HUES48 (cell line): ENCODE measurements around the gene LRP6.

Experiments used
- H3K27ac ChIP-seq: one replicate; pipeline ENCODE4 v1.7.0; 2013; ENCODE audit warnings: low read depth, low read length, inconsistent platforms
- H3K27me3 ChIP-seq: 2 replicates; pipeline ENCODE4 v1.6.1; 2013; ENCODE audit warnings: mild to moderate bottlenecking, low read length; ENCODE audit not compliant: control insufficient read depth, insufficient read depth
- H3K36me3 ChIP-seq: 2 replicates; pipeline ENCODE4 v1.6.1; 2013; ENCODE audit warnings: low read length; ENCODE audit not compliant: control insufficient read depth, insufficient read depth
- H3K4me1 ChIP-seq: 2 replicates; pipeline ENCODE4 v1.6.1; 2013; ENCODE audit warnings: mild to moderate bottlenecking, low read length; ENCODE audit not compliant: control insufficient read depth, insufficient read depth
- H3K4me3 ChIP-seq: 2 replicates; pipeline ENCODE4 v1.5.1; 2013; ENCODE audit warnings: mild to moderate bottlenecking, low read depth, low read length
- H3K9ac ChIP-seq: 2 replicates; pipeline ENCODE4 v1.6.1; 2013; ENCODE audit warnings: mild to moderate bottlenecking, low read depth, low read length, moderate library complexity
- H3K9me3 ChIP-seq: 2 replicates; pipeline ENCODE4 v1.6.1; 2013; ENCODE audit warnings: low read length; ENCODE audit not compliant: control insufficient read depth, insufficient read depth

Gene LRP6

GRCh38 chr12:12095021-12095420 lies 171.8 kb downstream of the LRP6 start:
- 0 out of 2 replicates have a peak, but pooled peaks cover 4% of the 10 kb centered on the region for H3K4me1 ChIP-seq
- H3K27ac ChIP-seq = no peak overlapping the region
- H3K9ac ChIP-seq = no peak overlapping the region
- no peaks in the 10 kb centered on the region for H3K9me3 ChIP-seq
- no peaks in the 10 kb centered on the region for H3K36me3 ChIP-seq
- no peaks in the 10 kb centered on the region for H3K27me3 ChIP-seq
- no peak overlapping the region for H3K4me3 ChIP-seq

- Histone ChIP-seq H3K36me3 (no peaks in the 10 kb centered on the region), H3K4me3 (no peak overlapping the region), H3K9me3 (no peaks in the 10 kb centered on the region), H3K4me1 (0 out of 2 replicates have a peak, but pooled peaks cover 4% of the 10 kb centered on the region), H3K27ac (no peak overlapping the region), H3K27me3 (no peaks in the 10 kb centered on the region), H3K9ac (no peak overlapping the region)
Measured at GRCh38 chr12:12094481-12094880, 172.4 kb downstream of the LRP6 start.

GRCh38 chr12:12091977-12092663 lies 174.7 kb downstream of the LRP6 start:
- Histone ChIP-seq H3K9ac (no peak overlapping the region), H3K27ac (no peak overlapping the region), H3K9me3 (no peaks in the 10 kb centered on the region), H3K27me3 (no peaks in the 10 kb centered on the region), H3K36me3 (no peaks in the 10 kb centered on the region), H3K4me1 (peaks cover 13% of the 10 kb centered on the region), H3K4me3 (no peak overlapping the region)

- Histone ChIP-seq H3K9me3 (no peaks in the 10 kb centered on the region), H3K4me1 (peaks cover 24% of the 10 kb centered on the region), H3K9ac (no peak overlapping the region), H3K27ac (no peak overlapping the region), H3K36me3 (no peaks in the 10 kb centered on the region), H3K4me3 (no peak overlapping the region), H3K27me3 (no peaks in the 10 kb centered on the region)
Measured at GRCh38 chr12:12091071-12091470, 175.8 kb downstream of the LRP6 start.

- Histone ChIP-seq H3K4me1 (peaks cover 30% of the 10 kb centered on the region), H3K36me3 (no peaks in the 10 kb centered on the region), H3K27me3 (no peaks in the 10 kb centered on the region)
Measured at GRCh38 chr12:12088761-12089160, 178.1 kb downstream of the LRP6 start.

GRCh38 chr12:12088147-12088546 lies 178.7 kb downstream of the LRP6 start:
- Histone ChIP-seq H3K9me3 (no peaks in the 10 kb centered on the region), H3K4me3 (no peak overlapping the region), H3K27ac (no peak overlapping the region), H3K36me3 (no peaks in the 10 kb centered on the region), H3K9ac (no peak overlapping the region), H3K27me3 (no peaks in the 10 kb centered on the region), H3K4me1 (peaks cover 30% of the 10 kb centered on the region)

More at GRCh38 chr12:12088761-12089160, 178.1 kb downstream of the LRP6 start:
- Histone ChIP-seq H3K27ac (no peak overlapping the region), H3K4me3 (no peak overlapping the region), H3K9ac (no peak overlapping the region), H3K9me3 (no peaks in the 10 kb centered on the region)

GRCh38 chr12:12087693-12088034 lies 179.2 kb downstream of the LRP6 start:
- H3K27me3 ChIP-seq = no peaks in the 10 kb centered on the region
- no peak overlapping the region for H3K9ac ChIP-seq

GRCh38 chr12:12086973-12087692 lies 179.7 kb downstream of the LRP6 start:
- H3K4me3 ChIP-seq = peak overlapping the region; percentile 14; the same call in 1 of the 2 replicates

More at GRCh38 chr12:12087693-12088034, 179.2 kb downstream of the LRP6 start:
- H3K4me1 ChIP-seq = peaks cover 30% of the 10 kb centered on the region
- no peaks in the 10 kb centered on the region for H3K36me3 ChIP-seq
- H3K4me3 ChIP-seq = no peak overlapping the region
- H3K27ac ChIP-seq = peak overlapping the region; percentile 85
- no peaks in the 10 kb centered on the region for H3K9me3 ChIP-seq

GRCh38 chr12:12086362-12086761 lies 180.5 kb downstream of the LRP6 start:
- Histone ChIP-seq H3K27me3 (no peaks in the 10 kb centered on the region), H3K27ac (peak overlapping the region; percentile 2), H3K4me3 (no peak overlapping the region), H3K4me1 (peaks cover 26% of the 10 kb centered on the region), H3K9me3 (no peaks in the 10 kb centered on the region), H3K36me3 (no peaks in the 10 kb centered on the region), H3K9ac (no peak overlapping the region)

More at GRCh38 chr12:12086973-12087692, 179.7 kb downstream of the LRP6 start:
- Histone ChIP-seq H3K9ac (no peak overlapping the region), H3K36me3 (no peaks in the 10 kb centered on the region), H3K9me3 (no peaks in the 10 kb centered on the region), H3K27me3 (no peaks in the 10 kb centered on the region), H3K4me1 (peaks cover 26% of the 10 kb centered on the region), H3K27ac (peak overlapping the region; percentile 85)

- H3K27ac ChIP-seq = no peak overlapping the region
- no peaks in the 10 kb centered on the region for H3K27me3 ChIP-seq
- H3K9ac ChIP-seq = no peak overlapping the region
- H3K4me1 ChIP-seq = peaks cover 26% of the 10 kb centered on the region
- H3K9me3 ChIP-seq = no peaks in the 10 kb centered on the region
- H3K36me3 ChIP-seq = no peaks in the 10 kb centered on the region
- H3K4me3 ChIP-seq = no peak overlapping the region
Measured at GRCh38 chr12:12083688-12084087, 183.2 kb downstream of the LRP6 start.

- Histone ChIP-seq H3K36me3 (no peaks in the 10 kb centered on the region), H3K9me3 (no peaks in the 10 kb centered on the region), H3K4me3 (no peak overlapping the region), H3K27me3 (no peaks in the 10 kb centered on the region), H3K9ac (no peak overlapping the region), H3K4me1 (peaks cover 21% of the 10 kb centered on the region), H3K27ac (no peak overlapping the region)
Measured at GRCh38 chr12:12081836-12082497, 184.9 kb downstream of the LRP6 start.
